CD4-positive, alpha-beta T cell (primary cell): ENCODE results near the gene TENT4B. TPM values are rescaled to one million over a fixed set of nuclear protein-coding genes. Genes with fewer than 3 reads are reported as not detected.
A peak's percentile ranks its signal among the peaks of the same experiment; 100 is the strongest.

Experiments
- ATAC-seq: fragments of 200-7000 bp; cut with Tn5 transposase; one replicate; pipeline ENCODE4 v1.10.0; 2022; ENCODE audit warnings: mild to moderate bottlenecking; ENCODE audit not compliant: poor library complexity
- CTCF ChIA-PET: fragments of 350-600 bp; sonication (Branson Sonifier 250); formaldehyde crosslinking; loops from one replicate; lab custom pipeline; 2021; ENCODE audit warnings: antibody characterized with exemption, inconsistent platforms; lab: Charles Lee
- POLR2A ChIA-PET: fragments of 350-600 bp; sonication (Branson Sonifier 250); formaldehyde crosslinking; loops from one replicate; lab custom pipeline; 2021; ENCODE audit warnings: antibody characterized with exemption, inconsistent platforms; lab: Charles Lee
- DNase-seq, 14 experiments: peaks; one replicate each; pipeline ENCODE4 v3.0.0-alpha.2; 2013 to 2020; ENCODE audit warnings: mixed read lengths in 2 of 14
- H3K27ac ChIP-seq, 2 donors: one replicate each; pipeline versions ENCODE4 v1.5.1 to v1.7.0; 2013; ENCODE audit warnings: low read length in 2 of 2, low read depth in 1 of 2, mild to moderate bottlenecking in 1 of 2
- H3K27me3 ChIP-seq, 2 experiments: 1 replicate in 1 of 2; 2 replicates in 1 of 2; pipeline versions ENCODE4 v1.6.1 to v1.7.0; 2013; ENCODE audit warnings: low read length in 2 of 2, control low read depth in 1 of 2, mild to moderate bottlenecking in 1 of 2, moderate library complexity in 1 of 2; ENCODE audit not compliant: insufficient read depth in 2 of 2, control insufficient read depth in 1 of 2
- H3K36me3 ChIP-seq: one replicate; pipeline ENCODE4 v1.6.1; 2013; ENCODE audit warnings: low read length, control low read depth; ENCODE audit not compliant: insufficient read depth
- H3K4me1 ChIP-seq: one replicate; pipeline ENCODE4 v1.6.1; 2013; ENCODE audit warnings: low read length, control low read depth; ENCODE audit not compliant: insufficient read depth
- H3K4me3 ChIP-seq: one replicate; pipeline ENCODE4 v1.5.1; 2013; ENCODE audit warnings: mild to moderate bottlenecking, low read length, moderate library complexity
- H3K9me3 ChIP-seq, 2 experiments: 1 replicate in 1 of 2; 2 replicates in 1 of 2; pipeline versions ENCODE4 v1.6.1 to v1.7.0; 2013; ENCODE audit warnings: low read length in 2 of 2, mild to moderate bottlenecking in 2 of 2, control low read depth in 1 of 2, moderate library complexity in 1 of 2; ENCODE audit not compliant: control insufficient read depth in 1 of 2, insufficient read depth in 1 of 2
- H3K27ac Mint-ChIP-seq: one replicate; pipeline ENCODE4 v1.8.0; 2020; ENCODE audit warnings: mixed read lengths
- H3K27me3 Mint-ChIP-seq: one replicate; pipeline ENCODE4 v1.8.0; 2021; ENCODE audit warnings: mixed read lengths
- H3K36me3 Mint-ChIP-seq: one replicate; pipeline ENCODE4 v1.8.0; 2021; ENCODE audit warnings: low read depth, mixed read lengths
- H3K4me1 Mint-ChIP-seq: one replicate; pipeline ENCODE4 v1.8.0; 2021; ENCODE audit warnings: low read depth, mixed read lengths
- H3K4me3 Mint-ChIP-seq: one replicate; pipeline ENCODE4 v1.8.0; 2020; ENCODE audit warnings: mild to moderate bottlenecking, mixed read lengths
- H3K9me3 Mint-ChIP-seq: one replicate; pipeline ENCODE4 v1.8.0; 2020; ENCODE audit warnings: mixed read lengths
- CTCF ChIP-seq: fragments of 200-600 bp; IDR thresholded peaks from one replicate; pipeline ENCODE4 v1.8.0; 2022; ENCODE audit warnings: antibody characterized with exemption, mild to moderate bottlenecking
- intact Hi-C, 2 experiments: fragments of 100-400 bp; cut with DNase I in 1 of 2; cut with micrococcal nuclease in 1 of 2; formaldehyde crosslinking; loops; one replicate each; pipeline versions ENCODE4 v1.15.1 to v1.9.0; 2023 to 2025; cut with DNase I, micrococcal nuclease
- total RNA-seq, 174 experiments: library from RNA in 2 of 174; stranded (reverse) in 2 of 174; gene quantifications; one replicate each; pipeline ENCODE4 v1.2.3 and lab custom pipeline; 2021 to 2026

Gene TENT4B
- total RNA-seq, 2 experiments from 2014 or later, result 32.9 to 35.0 TPM

- TF ChIP-seq CTCF, result peak; percentile 88
- Histone ChIP-seq H3K27ac (no peak overlapping the region), H3K4me1 (peaks cover 9% of the 10 kb centered on the region), H3K36me3 (peaks cover 53% of the 10 kb centered on the region), H3K9me3 (no peaks in the 10 kb centered on the region), H3K4me3 (no peak overlapping the region), H3K27me3 (no peaks in the 10 kb centered on the region)
- Mint-ChIP-seq H3K27me3 (no peaks in the 10 kb centered on the region), H3K9me3 (no peaks in the 10 kb centered on the region), H3K4me3 (no peak overlapping the region), H3K27ac (peak overlapping the region; percentile 63), H3K4me1 (peaks cover 27% of the 10 kb centered on the region), H3K36me3 (peaks cover 78% of the 10 kb centered on the region)
- POLR2A ChIA-PET, result interaction anchor here (0.8 to 1.0 kb wide), 6 partner anchors 17 to 592 kb away, joined by 3 to 6 read pairs (median 4); no protein-coding TSS in a partner anchor
- CTCF ChIA-PET, result interaction anchor here (0.6 to 5.1 kb wide), 16 partner anchors 10 to 592 kb away, joined by 3 to 27 read pairs (median 4); partner anchors contain the start of gene CNEP1R1
- DNase-seq (peak in 3 of 14 experiments; percentile 66 to 80 (median 78)), ATAC-seq (peak; percentile 62)
- intact Hi-C loops, result loop anchor here (1.0 to 10.0 kb wide), 13 partner anchors 53 to 807 kb away; partner anchors contain the start of genes ADCY7 (in 1 of the 2), HEATR3 (in 1 of the 2) and TENT4B (in 1 of the 2)
Measured at GRCh38 chr16:50213939-50214519, 60.9 kb downstream of the TENT4B start.

- DNase-seq (no peak), ATAC-seq (no peak)
- no peak overlapping the region for H3K27ac Mint-ChIP-seq
- peaks cover 13% of the 10 kb centered on the region for H3K4me1 Mint-ChIP-seq
- no peak overlapping the region for H3K4me3 Mint-ChIP-seq
- H3K27me3 Mint-ChIP-seq, result no peaks in the 10 kb centered on the region
- H3K9me3 Mint-ChIP-seq, result no peaks in the 10 kb centered on the region
- peaks cover 1% of the 10 kb centered on the region for H3K4me1 ChIP-seq
- no peak for TF ChIP-seq CTCF
- no peaks in the 10 kb centered on the region for H3K9me3 ChIP-seq
- H3K36me3 Mint-ChIP-seq, result peaks cover 92% of the 10 kb centered on the region
- H3K4me3 ChIP-seq, result no peak overlapping the region
- H3K27ac ChIP-seq, result no peak overlapping the region
- CTCF ChIA-PET, result interaction anchor here (0.6 kb wide), 1 partner anchor 16 kb away, joined by 3 read pairs; no protein-coding TSS in a partner anchor
- intact Hi-C loops, result loop anchor here in 1 of 2 experiments (1.0 to 10.0 kb wide), 4 partner anchors 139 to 591 kb away; no protein-coding TSS in a partner anchor
- POLR2A ChIA-PET, result no interaction called here
- peaks cover 60% of the 10 kb centered on the region for H3K36me3 ChIP-seq
- H3K27me3 ChIP-seq, result no peaks in the 10 kb centered on the region
Measured at GRCh38 chr16:50215680-50216079, 62.6 kb downstream of the TENT4B start.

- no peak for DNase-seq
- Mint-ChIP-seq H3K9me3 (no peaks in the 10 kb centered on the region), H3K4me3 (no peak overlapping the region), H3K36me3 (peaks cover 96% of the 10 kb centered on the region), H3K4me1 (peaks cover 12% of the 10 kb centered on the region), H3K27ac (no peak overlapping the region), H3K27me3 (no peaks in the 10 kb centered on the region)
- H3K27ac ChIP-seq, result no peak overlapping the region
- no peak overlapping the region for H3K4me3 ChIP-seq
- no peak for ATAC-seq
- intact Hi-C loops, result loop anchor here in 1 of 2 experiments (10.0 kb wide), 1 partner anchor 299 kb away; no protein-coding TSS in a partner anchor
- H3K27me3 ChIP-seq, result no peaks in the 10 kb centered on the region
- CTCF ChIA-PET, result interaction anchor here (0.6 kb wide), 1 partner anchor 17 kb away, joined by 3 read pairs; no protein-coding TSS in a partner anchor
- no peaks in the 10 kb centered on the region for H3K9me3 ChIP-seq
- H3K4me1 ChIP-seq, result no peaks in the 10 kb centered on the region
- peaks cover 60% of the 10 kb centered on the region for H3K36me3 ChIP-seq
- TF ChIP-seq CTCF, result no peak
- POLR2A ChIA-PET, result no interaction called here
Measured at GRCh38 chr16:50216231-50216630, 63.1 kb downstream of the TENT4B start.
